ENCODE data around the gene UBE3D. TPM values are rescaled to one million over a fixed set of nuclear protein-coding genes. Genes with fewer than 3 reads are reported as not detected.
A peak's percentile ranks its signal among the peaks of the same experiment; 100 is the strongest.

Gene UBE3D
- total RNA-seq, 2 experiments from 2014 or later, result 4.1 to 4.2 TPM

DNA sequence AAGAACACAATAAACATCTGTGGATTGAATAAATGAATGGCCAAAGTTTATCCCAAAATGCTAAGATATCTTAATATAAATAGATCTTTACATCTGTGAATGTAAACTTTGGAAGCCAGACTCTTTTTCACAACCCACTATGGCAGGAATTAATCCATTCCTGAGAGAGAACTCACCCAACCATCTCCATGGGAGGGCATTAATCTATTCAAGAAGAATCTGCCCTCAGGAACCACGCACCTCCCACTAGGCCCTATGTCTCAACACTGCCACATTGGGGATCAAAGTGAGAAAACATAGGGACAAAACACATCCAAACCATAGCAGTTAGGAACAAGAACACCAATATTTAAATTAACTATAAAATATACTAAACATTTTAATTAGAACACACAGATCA is 3.4 kb downstream of the UBE3D start:
- intact Hi-C loops (cut with DNase I, micrococcal nuclease), result loop anchor here (10.0 kb wide), 2 partner anchors 453 to 803 kb away; partner anchors contain the start of gene PRSS35 (in 1 of the 2)
- H3K27ac ChIP-seq (ENCODE audit: low read depth in 1 of 2, low read length in 2 of 2), result no peak overlapping the region
- POLR2A ChIA-PET, result no interaction called here

DNA sequence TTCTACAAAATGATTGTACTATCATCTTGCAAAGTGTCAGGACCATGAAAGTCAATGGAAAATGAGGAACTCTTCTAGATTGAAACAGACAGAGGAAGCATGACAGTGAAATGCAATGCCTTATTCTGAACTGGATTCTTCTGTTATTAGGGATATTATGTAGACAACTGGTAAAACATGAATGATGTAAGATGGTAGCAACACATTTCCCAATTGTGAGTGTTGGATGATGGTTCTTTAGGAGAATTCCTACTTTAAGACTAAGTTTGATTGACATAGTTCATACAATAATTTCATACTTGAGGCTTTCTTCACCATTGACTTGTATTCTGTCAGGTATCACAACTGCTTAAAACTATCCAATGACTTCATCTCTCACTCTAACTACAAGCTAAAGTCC is 4.5 kb downstream of the UBE3D start:
- intact Hi-C loops (cut with DNase I, micrococcal nuclease), result loop anchor here (10.0 kb wide), 2 partner anchors 454 to 804 kb away; partner anchors contain the start of gene PRSS35 (in 1 of the 2)
- Mint-ChIP-seq H3K36me3 (ENCODE audit: low read depth) (peaks cover 36% of the 10 kb centered on the region), H3K9me3 (no peaks in the 10 kb centered on the region), H3K4me3 (no peak overlapping the region), H3K27me3 (no peaks in the 10 kb centered on the region), H3K4me1 (ENCODE audit: low read depth) (peaks cover 32% of the 10 kb centered on the region), H3K27ac (peak overlapping the region; percentile 33)
- peaks cover 9% of the 10 kb centered on the region for H3K4me1 ChIP-seq (ENCODE audit: insufficient read depth, low read length)
- ATAC-seq (ENCODE audit: poor library complexity), result no peak
- no peak overlapping the region for H3K27ac ChIP-seq (ENCODE audit: low read depth in 1 of 2, low read length in 2 of 2)
- no peak overlapping the region for H3K4me3 ChIP-seq (ENCODE audit: low read length)
- H3K36me3 ChIP-seq (ENCODE audit: insufficient read depth, low read length), result peaks cover 10% of the 10 kb centered on the region
- ChIA-PET CTCF (no interaction called here), POLR2A (no interaction called here)
- no peak for DNase-seq
- H3K9me3 ChIP-seq (ENCODE audit: control insufficient read depth in 1 of 2, insufficient read depth in 1 of 2, low read length in 2 of 2), result no peaks in the 10 kb centered on the region
- TF ChIP-seq, protein P1, sequence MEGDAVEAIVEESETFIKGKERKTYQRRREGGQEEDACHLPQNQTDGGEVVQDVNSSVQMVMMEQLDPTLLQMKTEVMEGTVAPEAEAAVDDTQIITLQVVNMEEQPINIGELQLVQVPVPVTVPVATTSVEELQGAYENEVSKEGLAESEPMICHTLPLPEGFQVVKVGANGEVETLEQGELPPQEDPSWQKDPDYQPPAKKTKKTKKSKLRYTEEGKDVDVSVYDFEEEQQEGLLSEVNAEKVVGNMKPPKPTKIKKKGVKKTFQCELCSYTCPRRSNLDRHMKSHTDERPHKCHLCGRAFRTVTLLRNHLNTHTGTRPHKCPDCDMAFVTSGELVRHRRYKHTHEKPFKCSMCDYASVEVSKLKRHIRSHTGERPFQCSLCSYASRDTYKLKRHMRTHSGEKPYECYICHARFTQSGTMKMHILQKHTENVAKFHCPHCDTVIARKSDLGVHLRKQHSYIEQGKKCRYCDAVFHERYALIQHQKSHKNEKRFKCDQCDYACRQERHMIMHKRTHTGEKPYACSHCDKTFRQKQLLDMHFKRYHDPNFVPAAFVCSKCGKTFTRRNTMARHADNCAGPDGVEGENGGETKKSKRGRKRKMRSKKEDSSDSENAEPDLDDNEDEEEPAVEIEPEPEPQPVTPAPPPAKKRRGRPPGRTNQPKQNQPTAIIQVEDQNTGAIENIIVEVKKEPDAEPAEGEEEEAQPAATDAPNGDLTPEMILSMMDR (IDR thresholded peaks at IDR 0.05), result no peak
- H3K27me3 ChIP-seq (ENCODE audit: control insufficient read depth in 1 of 2, insufficient read depth in 2 of 2, low read length in 2 of 2), result no peaks in the 10 kb centered on the region

More for the DNA sequence above, 3.4 kb downstream of the UBE3D start:
- Mint-ChIP-seq H3K9me3 (no peaks in the 10 kb centered on the region), H3K4me3 (no peak overlapping the region), H3K4me1 (ENCODE audit: low read depth) (peaks cover 34% of the 10 kb centered on the region), H3K36me3 (ENCODE audit: low read depth) (peaks cover 26% of the 10 kb centered on the region), H3K27ac (no peak overlapping the region), H3K27me3 (no peaks in the 10 kb centered on the region)
- H3K4me3 ChIP-seq (ENCODE audit: low read length), result no peak overlapping the region
- no peak for DNase-seq
- peaks cover 1% of the 10 kb centered on the region for H3K36me3 ChIP-seq (ENCODE audit: insufficient read depth, low read length)
- TF ChIP-seq, protein P1 (IDR thresholded peaks at IDR 0.05), result no peak
- CTCF ChIA-PET, result no interaction called here
- no peak for ATAC-seq (ENCODE audit: poor library complexity)
- no peaks in the 10 kb centered on the region for H3K9me3 ChIP-seq (ENCODE audit: control insufficient read depth in 1 of 2, insufficient read depth in 1 of 2, low read length in 2 of 2)
- H3K4me1 ChIP-seq (ENCODE audit: insufficient read depth, low read length), result peaks cover 9% of the 10 kb centered on the region
- no peaks in the 10 kb centered on the region for H3K27me3 ChIP-seq (ENCODE audit: control insufficient read depth in 1 of 2, insufficient read depth in 2 of 2, low read length in 2 of 2)

GRCh38 chr6:83057705-83058321 is 7.8 kb downstream of the UBE3D start:
- Histone ChIP-seq H3K9me3 (ENCODE audit: control insufficient read depth in 1 of 2, insufficient read depth in 1 of 2, low read length in 2 of 2) (no peaks in the 10 kb centered on the region), H3K4me1 (ENCODE audit: insufficient read depth, low read length) (no peaks in the 10 kb centered on the region), H3K36me3 (ENCODE audit: insufficient read depth, low read length) (peaks cover 14% of the 10 kb centered on the region), H3K27ac (ENCODE audit: low read depth in 1 of 2, low read length in 2 of 2) (no peak overlapping the region), H3K27me3 (ENCODE audit: control insufficient read depth in 1 of 2, insufficient read depth in 2 of 2, low read length in 2 of 2) (no peaks in the 10 kb centered on the region), H3K4me3 (ENCODE audit: low read length) (no peak overlapping the region)
- peak; percentile 57 for ATAC-seq (ENCODE audit: poor library complexity)
- DNase-seq, result peak in 5 of 14 experiments; percentile 15 to 49 (median 35)
- Mint-ChIP-seq H3K27me3 (no peaks in the 10 kb centered on the region), H3K4me3 (no peak overlapping the region), H3K4me1 (ENCODE audit: low read depth) (peaks cover 12% of the 10 kb centered on the region), H3K27ac (no peak overlapping the region), H3K9me3 (no peaks in the 10 kb centered on the region), H3K36me3 (ENCODE audit: low read depth) (peaks cover 47% of the 10 kb centered on the region)
- TF ChIP-seq, protein P1 (IDR thresholded peaks at IDR 0.05), result peak; percentile 43
- CTCF ChIA-PET, result interaction anchor here (0.6 to 2.1 kb wide), 3 partner anchors 8 to 786 kb away, joined by 3 to 11 read pairs (median 10); partner anchors contain the start of genes DOP1A and UBE3D
- intact Hi-C loops (cut with DNase I, micrococcal nuclease), result loop anchor here (2.0 to 5.0 kb wide), 2 partner anchors 785 to 806 kb away; no protein-coding TSS in a partner anchor
- POLR2A ChIA-PET, result interaction anchor here (1.1 kb wide), 1 partner anchor 10 kb away, joined by 5 read pairs; the partner anchor contains the start of gene DOP1A

Data from CD4-positive, alpha-beta T cell (primary cell).